ENCODE data around the gene ZFP64. TPM values are rescaled to one million over a fixed set of nuclear protein-coding genes. Genes with fewer than 3 reads are reported as not detected.

The ZFP64 gene
- 3.4 TPM for total RNA-seq

DNA sequence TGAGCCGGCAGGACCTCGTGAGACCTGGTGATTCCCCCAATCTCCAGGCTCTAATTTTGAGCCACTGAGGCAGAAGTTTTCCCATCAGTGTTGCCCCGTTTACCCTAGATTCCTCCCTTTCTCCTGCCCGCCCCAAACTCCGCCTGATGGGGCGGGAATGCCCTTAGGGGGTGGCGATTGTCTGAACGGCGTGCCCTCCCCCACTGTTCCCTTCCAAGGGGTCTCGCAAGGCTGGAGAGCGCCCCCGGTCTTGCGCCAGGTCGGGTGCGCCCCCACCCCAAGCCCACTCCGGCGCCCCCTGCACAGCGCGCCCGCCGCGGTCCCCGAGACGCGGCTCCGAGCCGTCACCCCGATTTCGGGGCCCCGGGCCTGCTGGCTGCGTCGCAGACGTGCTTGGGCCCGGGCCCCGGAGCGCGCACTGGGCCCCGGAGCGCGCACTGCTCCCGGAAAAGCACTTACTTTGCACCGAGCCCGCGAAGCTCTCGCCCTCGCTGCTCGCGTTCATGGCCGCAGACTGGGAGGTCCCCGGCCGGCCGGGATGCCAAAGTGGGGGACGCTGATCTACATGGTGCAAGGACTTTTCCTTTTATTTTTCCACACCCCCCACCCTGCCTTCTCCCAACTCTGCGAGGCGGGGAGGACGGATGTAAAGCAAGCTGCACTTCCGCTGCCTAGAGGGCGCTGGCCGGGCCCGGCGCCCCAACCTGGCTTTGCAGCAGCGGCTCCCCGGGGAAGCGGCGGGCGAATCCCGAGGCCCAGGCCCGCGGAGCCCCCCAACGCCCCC is at the start of gene ZFP64:
TSS of gene ZFP64 (minus strand) at position 648 of the 784 bp plus-strand sequence. CDS start at position 505, 143 bp downstream.
- peak in 1 of 2 donors; percentile 84 for DNase-seq (ENCODE audit: low spot score in 2 of 2)
- intact Hi-C loops (cut with DNase I), result loop anchor here (5.0 kb wide), 1 partner anchor 439 kb away; no protein-coding TSS in a partner anchor
- H3K9me3 ChIP-seq, result no peaks in the 10 kb centered on the region
- no peaks in the 10 kb centered on the region for H3K27me3 ChIP-seq
- H3K4me3 ChIP-seq, result peak within 1 kb of the TSS; percentile 78 to 96
- peaks cover 0 to 5% of the 10 kb centered on the region in 2 donors for H3K4me1 ChIP-seq
- peak within 1 kb of the TSS; percentile 74 to 79 for H3K27ac ChIP-seq
- peak; percentile 16 to 54 (median 40) for TF ChIP-seq CTCF (IDR thresholded peaks at IDR 0.05)
- peaks cover 5 to 7% of the 10 kb centered on the region in 2 donors for H3K36me3 ChIP-seq

- TF ChIP-seq CTCF (IDR thresholded peaks at IDR 0.05), result no peak
- intact Hi-C loops (cut with DNase I), result no loop called here
Observed at GRCh38 chr20:52240802-52241201, 49.2 kb upstream of the ZFP64 start.

GRCh38 chr20:52239102-52239501 is 47.5 kb upstream of the ZFP64 start:
- intact Hi-C loops (cut with DNase I), result no loop called here
- H3K36me3 ChIP-seq, result no peaks in the 10 kb centered on the region
- no peak for DNase-seq (ENCODE audit: low spot score in 2 of 2)
- no peaks in the 10 kb centered on the region for H3K27me3 ChIP-seq
- H3K9me3 ChIP-seq, result no peaks in the 10 kb centered on the region
- H3K4me3 ChIP-seq, result no peak overlapping the region
- TF ChIP-seq CTCF (IDR thresholded peaks at IDR 0.05), result no peak
- H3K27ac ChIP-seq, result no peak overlapping the region
- H3K4me1 ChIP-seq, result no peaks in the 10 kb centered on the region

More at GRCh38 chr20:52240802-52241201, 49.2 kb upstream of the ZFP64 start:
- H3K4me3 ChIP-seq, result no peak overlapping the region
- H3K4me1 ChIP-seq, result no peaks in the 10 kb centered on the region
- no peak overlapping the region for H3K27ac ChIP-seq
- no peaks in the 10 kb centered on the region for H3K27me3 ChIP-seq
- H3K9me3 ChIP-seq, result no peaks in the 10 kb centered on the region
- DNase-seq (ENCODE audit: low spot score in 2 of 2), result no peak
- H3K36me3 ChIP-seq, result no peaks in the 10 kb centered on the region

- no peaks in the 10 kb centered on the region for H3K36me3 ChIP-seq
- H3K27ac ChIP-seq, result no peak overlapping the region
- intact Hi-C loops (cut with DNase I), result no loop called here
- H3K9me3 ChIP-seq, result no peaks in the 10 kb centered on the region
- H3K4me1 ChIP-seq, result no peaks in the 10 kb centered on the region
- H3K4me3 ChIP-seq, result no peak overlapping the region
- H3K27me3 ChIP-seq, result no peaks in the 10 kb centered on the region
- no peak for DNase-seq (ENCODE audit: low spot score in 2 of 2)
- no peak for TF ChIP-seq CTCF (IDR thresholded peaks at IDR 0.05)
Observed at GRCh38 chr20:52236292-52236691, 44.7 kb upstream of the ZFP64 start.

DNA sequence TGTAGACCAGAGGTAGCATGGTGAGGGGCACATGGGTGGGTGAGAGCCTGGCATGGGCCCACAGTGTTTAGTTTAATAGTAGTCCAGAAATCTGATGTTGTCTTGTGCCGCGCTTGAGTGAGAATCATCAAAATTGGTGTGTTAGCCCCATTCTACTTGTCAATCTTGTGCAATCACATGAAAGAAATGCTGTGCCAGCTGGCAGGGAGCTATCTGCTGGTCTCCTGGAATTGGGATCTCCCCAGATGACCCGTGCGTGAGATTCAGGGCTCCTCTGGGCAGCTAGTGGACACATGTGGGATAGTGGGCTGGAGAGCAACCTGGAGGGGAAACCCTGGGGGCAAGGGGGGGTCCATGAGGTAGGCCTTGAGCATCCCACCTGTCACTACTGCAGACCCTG is 43.5 kb upstream of the ZFP64 start:
- Histone ChIP-seq H3K4me1 (no peaks in the 10 kb centered on the region), H3K27me3 (no peaks in the 10 kb centered on the region), H3K9me3 (no peaks in the 10 kb centered on the region), H3K4me3 (no peak overlapping the region), H3K36me3 (no peaks in the 10 kb centered on the region), H3K27ac (no peak overlapping the region)
- DNase-seq (ENCODE audit: low spot score in 2 of 2), result no peak
- TF ChIP-seq CTCF (IDR thresholded peaks at IDR 0.05), result no peak
- intact Hi-C loops (cut with DNase I), result no loop called here

Data from ascending aorta (tissue), 2 donors.